ENCODE measurements around the gene LRRC23.
A peak's percentile ranks its signal among the peaks of the same experiment; 100 is the strongest.

Gene LRRC23

DNA sequence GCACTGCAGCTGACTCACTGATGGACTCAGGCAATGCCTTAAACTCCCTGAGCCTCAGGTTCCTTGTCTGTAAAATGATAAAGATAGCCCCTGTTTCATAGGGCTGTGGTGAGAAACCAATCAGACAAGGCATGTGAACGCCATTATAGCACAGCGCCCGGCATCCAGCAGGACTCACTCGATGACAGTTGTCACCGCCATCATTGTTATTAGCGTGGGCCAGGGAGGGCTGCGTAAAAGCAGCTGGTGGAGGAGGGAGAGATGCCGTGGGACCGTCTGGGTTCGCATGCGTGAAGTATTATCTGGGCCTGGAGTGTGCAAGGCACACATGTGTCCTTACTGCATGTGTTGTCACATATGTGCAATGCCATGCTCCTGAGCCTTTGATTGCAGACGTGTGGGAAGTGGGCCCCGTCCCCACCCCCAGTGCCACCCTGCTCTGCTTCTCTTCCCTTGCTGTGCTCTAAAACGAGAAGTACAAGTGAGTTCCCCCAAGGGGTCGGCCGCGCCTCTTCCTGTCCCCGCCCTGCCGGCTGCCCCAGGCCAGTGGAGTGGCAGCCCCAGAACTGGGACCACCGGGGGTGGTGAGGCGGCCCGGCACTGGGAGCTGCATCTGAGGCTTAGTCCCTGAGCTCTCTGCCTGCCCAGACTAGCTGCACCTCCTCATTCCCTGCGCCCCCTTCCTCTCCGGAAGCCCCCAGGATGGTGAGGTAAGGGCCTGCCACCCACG, 46.4 kb downstream of the LRRC23 start, which contains the start of gene PTPN6:
Gene PTPN6 (plus strand): TSS at position 546 of the 730 bp plus-strand sequence. CDS start 157 bp downstream, at position 703.
- Mint-ChIP-seq H3K9me3 (no peaks in the 10 kb centered on the region), H3K27ac (peak within 1 kb of the TSS; percentile 90 to 94), H3K27me3 (no peaks in the 10 kb centered on the region), H3K4me3 (peak within 1 kb of the TSS; percentile 93 to 95), H3K4me1 (peaks cover 72% of the 10 kb centered on the region)
- DNase-seq (peak; percentile 68 to 77), ATAC-seq (peak; percentile 48)

DNA sequence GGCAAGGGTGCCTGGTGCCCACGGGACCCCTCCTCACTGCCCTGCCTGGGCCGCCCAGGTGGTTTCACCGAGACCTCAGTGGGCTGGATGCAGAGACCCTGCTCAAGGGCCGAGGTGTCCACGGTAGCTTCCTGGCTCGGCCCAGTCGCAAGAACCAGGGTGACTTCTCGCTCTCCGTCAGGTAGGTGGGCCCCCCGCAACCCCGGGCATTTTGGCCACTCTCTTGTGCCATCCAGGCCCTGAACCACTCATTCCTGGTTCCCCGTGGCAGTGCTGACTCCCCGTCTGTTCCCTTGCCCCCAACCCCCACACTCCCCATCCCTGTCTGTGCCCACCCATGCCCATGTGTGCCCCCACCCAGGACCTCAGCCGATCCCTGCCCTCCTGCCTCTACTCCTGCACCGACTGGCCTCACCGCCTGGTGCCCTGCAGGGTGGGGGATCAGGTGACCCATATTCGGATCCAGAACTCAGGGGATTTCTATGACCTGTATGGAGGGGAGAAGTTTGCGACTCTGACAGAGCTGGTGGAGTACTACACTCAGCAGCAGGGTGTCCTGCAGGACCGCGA, 47.0 kb downstream of the LRRC23 start:
- Mint-ChIP-seq H3K27ac (peak overlapping the region; percentile 90 to 94), H3K27me3 (no peaks in the 10 kb centered on the region), H3K4me3 (peak overlapping the region; percentile 93 to 95), H3K4me1 (peaks cover 72% of the 10 kb centered on the region), H3K9me3 (no peaks in the 10 kb centered on the region)
- peak in 1 of 2 donors; percentile 46 for DNase-seq
- peak; percentile 29 for ATAC-seq

DNA sequence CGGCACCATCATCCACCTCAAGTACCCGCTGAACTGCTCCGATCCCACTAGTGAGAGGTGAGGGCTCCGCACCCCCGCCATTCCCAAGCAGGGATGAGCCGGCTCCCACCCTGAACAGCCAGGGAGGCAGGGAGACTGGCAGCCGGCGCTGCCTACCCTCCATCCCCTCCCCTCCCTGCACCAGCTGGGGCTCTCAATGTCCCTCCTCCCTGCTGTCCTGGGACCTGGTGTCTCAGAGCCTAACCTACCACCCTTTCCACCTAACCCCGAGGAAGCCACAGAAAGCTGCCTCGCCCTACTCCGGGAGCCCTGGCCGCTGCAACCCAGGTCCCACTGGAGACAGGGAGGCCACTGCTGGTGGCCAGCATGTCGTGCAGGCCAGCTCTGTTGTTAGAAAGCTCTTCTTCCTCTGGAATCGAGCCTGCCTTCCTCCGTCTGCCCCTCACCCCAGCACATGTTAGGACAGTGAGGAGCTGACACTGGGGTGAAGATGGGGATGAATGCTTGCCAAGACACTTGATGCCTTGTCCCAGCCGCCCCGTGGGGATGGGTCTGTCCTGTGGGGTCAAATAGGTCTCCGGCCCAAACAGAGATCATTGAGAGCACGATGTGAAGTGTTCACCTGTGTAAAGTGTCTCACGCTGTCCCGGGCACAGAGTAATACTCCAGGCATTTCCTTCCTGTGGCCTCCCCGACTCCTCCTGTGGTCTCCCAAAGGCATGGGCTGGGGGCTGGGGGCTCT, 47.7 kb downstream of the LRRC23 start:
- Mint-ChIP-seq H3K27me3 (no peaks in the 10 kb centered on the region), H3K27ac (peak overlapping the region; percentile 90 to 94), H3K9me3 (no peaks in the 10 kb centered on the region), H3K4me1 (peaks cover 72% of the 10 kb centered on the region), H3K4me3 (peak overlapping the region; percentile 93 to 95)
- ATAC-seq, result no peak
- DNase-seq, result peak in 1 of 2 donors; percentile 40

DNA sequence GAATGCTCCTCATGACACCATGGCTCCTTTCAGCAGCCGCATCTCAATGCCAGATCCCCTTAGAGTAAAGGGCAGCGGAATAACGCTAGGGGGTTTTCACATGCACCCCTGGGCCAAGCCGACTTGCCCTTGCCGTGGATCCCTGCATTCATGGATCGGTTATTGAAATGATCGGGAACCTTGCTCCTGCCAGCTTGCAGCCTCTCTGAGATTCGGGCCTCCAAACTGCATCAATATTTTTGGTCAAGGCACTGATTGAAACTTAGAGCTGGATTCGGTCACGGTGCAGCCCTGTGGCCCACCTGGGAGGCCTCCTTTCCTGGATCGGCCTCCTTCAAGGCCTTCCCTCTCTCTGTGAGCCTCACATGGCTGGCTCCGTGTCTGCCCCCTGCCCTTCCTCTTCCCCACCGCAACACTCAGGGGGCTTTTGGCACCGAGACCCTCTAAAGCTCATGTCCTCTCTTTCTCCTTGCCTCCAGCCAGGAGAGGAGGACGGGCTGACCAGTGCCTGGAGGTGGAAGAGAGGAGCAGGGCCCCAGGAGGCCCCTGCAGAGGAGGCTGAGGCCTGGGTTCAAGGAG, 48.3 kb downstream of the LRRC23 start:
- no peaks in the 10 kb centered on the region for H3K27me3 Mint-ChIP-seq
- peaks cover 72% of the 10 kb centered on the region for H3K4me1 Mint-ChIP-seq
- peak overlapping the region; percentile 93 to 95 for H3K4me3 Mint-ChIP-seq
- peak in 1 of 2 donors; percentile 59 for DNase-seq
- peak overlapping the region; percentile 90 to 94 for H3K27ac Mint-ChIP-seq
- peak; percentile 2 for ATAC-seq
- no peaks in the 10 kb centered on the region for H3K9me3 Mint-ChIP-seq

DNA sequence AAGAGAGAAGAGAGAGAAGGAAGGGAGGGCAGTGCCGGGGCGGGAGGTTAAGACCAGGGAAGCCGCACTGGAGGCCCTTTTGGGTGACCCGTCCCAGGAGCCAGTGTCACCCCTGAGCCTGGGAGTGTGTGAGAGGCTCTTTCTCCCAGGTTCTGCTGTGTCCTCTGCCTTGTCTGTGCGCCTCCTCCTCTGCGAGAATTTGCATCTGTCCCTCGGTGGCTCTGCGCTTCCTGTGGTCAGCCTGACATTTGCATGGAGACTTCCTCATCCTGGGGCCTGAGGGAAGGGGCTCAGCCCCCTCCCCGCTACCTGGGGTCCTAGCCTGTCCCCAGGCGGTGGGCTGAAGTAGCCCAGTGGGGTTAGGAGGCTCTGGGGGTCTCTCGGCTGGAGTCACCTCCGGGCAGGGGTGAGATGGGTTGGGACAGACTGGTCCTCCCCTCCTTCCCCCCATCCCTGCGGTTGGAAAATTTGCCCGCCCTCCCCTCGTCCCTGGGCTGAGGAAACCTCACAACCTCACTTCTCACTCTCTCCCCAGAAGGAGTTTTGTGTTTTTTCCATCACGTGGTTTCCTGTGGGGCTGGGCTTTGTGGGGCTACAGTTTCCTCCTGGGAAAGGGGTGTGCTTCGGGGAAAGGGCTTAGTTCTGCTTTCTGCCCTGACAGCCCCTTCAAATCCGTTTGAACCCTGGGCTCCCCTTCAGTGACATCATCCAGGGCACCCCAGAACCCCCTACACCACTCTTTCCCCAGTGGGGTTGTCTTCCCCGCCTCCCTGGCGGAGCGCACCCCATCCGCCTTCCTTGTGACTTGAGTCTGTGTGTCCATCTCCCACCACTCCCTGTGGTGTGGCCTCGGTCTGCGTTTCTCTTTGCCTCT, 49.1 kb downstream of the LRRC23 start:
- H3K27ac Mint-ChIP-seq, result peak overlapping the region; percentile 94 to 97
- ATAC-seq, result peak; percentile 52
- no peaks in the 10 kb centered on the region for H3K27me3 Mint-ChIP-seq
- no peaks in the 10 kb centered on the region for H3K9me3 Mint-ChIP-seq
- peak; percentile 69 to 86 for DNase-seq
- H3K4me1 Mint-ChIP-seq, result peaks cover 72% of the 10 kb centered on the region
- peak overlapping the region; percentile 93 to 95 for H3K4me3 Mint-ChIP-seq

DNA sequence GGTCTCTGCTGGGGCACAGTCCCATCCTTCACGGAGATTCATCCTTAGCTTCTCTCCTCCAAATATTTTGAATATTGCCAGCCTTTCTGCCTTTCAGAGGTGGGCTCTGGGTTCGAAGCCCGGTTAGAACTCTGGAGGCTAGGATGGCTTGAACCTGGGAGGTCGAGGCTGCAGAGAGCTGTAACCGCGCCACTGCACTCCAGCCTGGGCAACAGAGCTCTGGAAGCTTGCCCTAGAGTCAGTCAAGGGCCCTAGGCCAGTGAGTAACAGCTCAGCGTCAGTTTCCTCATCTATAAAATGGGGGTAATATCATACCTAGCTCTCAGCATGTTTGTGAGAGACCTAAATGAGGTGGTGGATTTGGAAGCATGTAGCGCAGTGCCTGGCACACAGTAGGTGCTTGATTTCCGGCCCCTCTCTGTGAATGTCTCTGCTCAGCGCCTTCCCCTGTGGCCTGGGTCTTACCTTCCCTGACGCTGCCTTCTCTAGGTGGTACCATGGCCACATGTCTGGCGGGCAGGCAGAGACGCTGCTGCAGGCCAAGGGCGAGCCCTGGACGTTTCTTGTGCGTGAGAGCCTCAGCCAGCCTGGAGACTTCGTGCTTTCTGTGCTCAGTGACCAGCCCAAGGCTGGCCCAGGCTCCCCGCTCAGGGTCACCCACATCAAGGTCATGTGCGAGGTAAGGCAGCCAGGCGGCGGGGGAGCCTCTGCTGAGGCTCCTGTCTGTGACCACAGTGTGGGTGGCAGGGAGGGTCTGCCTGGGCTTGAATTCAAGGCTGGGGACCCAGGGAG, 49.9 kb downstream of the LRRC23 start:
- Mint-ChIP-seq H3K27me3 (no peaks in the 10 kb centered on the region), H3K4me1 (peaks cover 72% of the 10 kb centered on the region), H3K9me3 (no peaks in the 10 kb centered on the region), H3K27ac (peak overlapping the region; percentile 94 to 97), H3K4me3 (peak overlapping the region; percentile 93 to 95)
- DNase-seq (peak; percentile 33 to 39), ATAC-seq (no peak)

DNA sequence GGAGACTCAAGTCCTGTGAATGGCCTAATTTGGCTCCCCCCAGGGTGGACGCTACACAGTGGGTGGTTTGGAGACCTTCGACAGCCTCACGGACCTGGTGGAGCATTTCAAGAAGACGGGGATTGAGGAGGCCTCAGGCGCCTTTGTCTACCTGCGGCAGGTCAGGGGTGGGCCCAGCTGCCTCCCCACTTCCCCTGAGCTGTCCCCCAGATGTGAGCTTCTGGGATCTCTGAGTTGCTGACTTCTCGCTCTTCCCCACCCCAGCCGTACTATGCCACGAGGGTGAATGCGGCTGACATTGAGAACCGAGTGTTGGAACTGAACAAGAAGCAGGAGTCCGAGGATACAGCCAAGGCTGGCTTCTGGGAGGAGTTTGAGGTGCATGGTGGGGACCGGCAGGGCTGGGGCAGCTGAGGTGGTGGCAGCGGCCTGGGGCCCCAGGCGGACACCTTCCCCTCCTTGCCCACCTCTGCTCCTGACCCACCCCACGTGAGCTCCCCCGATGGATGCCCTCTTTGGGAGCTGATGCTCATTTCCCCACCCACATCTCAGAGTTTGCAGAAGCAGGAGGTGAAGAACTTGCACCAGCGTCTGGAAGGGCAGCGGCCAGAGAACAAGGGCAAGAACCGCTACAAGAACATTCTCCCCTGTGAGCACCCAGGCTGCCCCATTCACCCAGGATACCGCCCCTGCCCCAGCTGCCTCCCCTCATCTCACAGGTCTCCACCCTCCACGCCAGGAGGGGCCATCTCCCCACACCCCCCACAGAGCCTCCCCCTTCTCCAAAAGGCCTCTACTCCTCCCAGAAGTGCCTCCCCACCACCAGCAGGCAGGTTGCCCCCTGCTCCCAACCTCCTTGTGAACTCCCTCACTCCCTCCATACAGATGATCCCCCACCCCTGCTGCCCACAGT, 50.7 kb downstream of the LRRC23 start:
- peak overlapping the region; percentile 94 to 97 for H3K27ac Mint-ChIP-seq
- peaks cover 72% of the 10 kb centered on the region for H3K4me1 Mint-ChIP-seq
- H3K4me3 Mint-ChIP-seq, result peak overlapping the region; percentile 93 to 95
- H3K9me3 Mint-ChIP-seq, result no peaks in the 10 kb centered on the region
- ATAC-seq (no peak), DNase-seq (peak; percentile 17 to 33)
- H3K27me3 Mint-ChIP-seq, result no peaks in the 10 kb centered on the region

DNA sequence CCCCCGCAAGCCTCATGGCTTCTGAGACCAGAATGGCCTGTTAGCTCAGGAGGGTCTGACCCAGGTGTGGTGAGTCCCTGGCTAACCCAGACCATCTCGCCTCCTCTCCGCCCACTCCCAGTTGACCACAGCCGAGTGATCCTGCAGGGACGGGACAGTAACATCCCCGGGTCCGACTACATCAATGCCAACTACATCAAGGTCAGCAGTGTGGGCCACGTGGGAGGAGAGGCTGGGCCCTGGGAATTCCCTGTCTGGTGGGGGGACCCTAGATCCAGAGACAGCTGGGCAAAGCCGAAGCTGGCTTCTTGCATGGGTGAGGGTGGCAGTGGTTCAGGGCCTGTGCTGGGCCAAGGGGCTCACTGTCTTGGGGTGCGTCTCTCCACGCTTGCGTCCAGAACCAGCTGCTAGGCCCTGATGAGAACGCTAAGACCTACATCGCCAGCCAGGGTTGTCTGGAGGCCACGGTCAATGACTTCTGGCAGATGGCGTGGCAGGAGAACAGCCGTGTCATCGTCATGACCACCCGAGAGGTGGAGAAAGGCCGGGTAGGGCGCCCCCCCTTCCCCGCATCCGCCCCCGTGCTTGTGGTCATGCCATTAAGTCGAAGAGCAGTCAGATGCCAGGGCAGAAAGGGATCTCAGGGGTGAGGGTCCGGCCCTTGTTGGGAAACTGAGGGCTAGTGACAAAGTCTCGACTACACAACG, 51.6 kb downstream of the LRRC23 start:
- H3K27me3 Mint-ChIP-seq, result no peaks in the 10 kb centered on the region
- DNase-seq, result peak; percentile 12 to 38
- H3K9me3 Mint-ChIP-seq, result no peaks in the 10 kb centered on the region
- peak overlapping the region; percentile 93 to 95 for H3K4me3 Mint-ChIP-seq
- ATAC-seq, result no peak
- peak overlapping the region; percentile 91 to 92 for H3K27ac Mint-ChIP-seq
- H3K4me1 Mint-ChIP-seq, result peaks cover 75% of the 10 kb centered on the region

DNA sequence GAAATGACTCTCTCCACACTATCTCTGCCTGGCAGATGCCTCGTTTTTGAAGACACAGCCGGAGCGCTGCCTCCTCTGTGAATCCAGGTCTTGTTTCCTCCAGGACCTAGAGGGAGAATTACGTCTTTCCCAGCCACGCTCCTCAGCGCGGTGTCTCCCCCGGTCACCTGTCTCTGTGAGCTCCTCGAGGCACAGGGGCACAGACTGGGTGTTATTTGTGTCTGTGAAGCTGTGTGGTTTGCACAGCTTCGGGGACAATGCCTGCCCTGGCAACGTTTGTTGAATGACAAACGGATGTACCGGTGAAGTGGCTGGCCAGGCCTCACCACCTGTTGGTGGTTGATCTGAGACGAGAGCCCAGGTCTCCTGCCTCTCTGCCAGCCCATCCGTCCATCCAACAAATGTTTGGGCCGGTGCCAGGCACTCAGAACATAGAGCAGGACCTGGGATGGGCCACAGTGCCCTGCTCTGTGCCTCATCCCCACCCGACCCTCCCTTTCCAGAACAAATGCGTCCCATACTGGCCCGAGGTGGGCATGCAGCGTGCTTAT, 52.6 kb downstream of the LRRC23 start:
- Mint-ChIP-seq H3K27ac (peak overlapping the region; percentile 1 to 92), H3K9me3 (no peaks in the 10 kb centered on the region), H3K4me1 (peaks cover 85% of the 10 kb centered on the region), H3K4me3 (peak overlapping the region; percentile 93 to 95), H3K27me3 (no peaks in the 10 kb centered on the region)
- ATAC-seq (no peak), DNase-seq (peak; percentile 30 to 49)

DNA sequence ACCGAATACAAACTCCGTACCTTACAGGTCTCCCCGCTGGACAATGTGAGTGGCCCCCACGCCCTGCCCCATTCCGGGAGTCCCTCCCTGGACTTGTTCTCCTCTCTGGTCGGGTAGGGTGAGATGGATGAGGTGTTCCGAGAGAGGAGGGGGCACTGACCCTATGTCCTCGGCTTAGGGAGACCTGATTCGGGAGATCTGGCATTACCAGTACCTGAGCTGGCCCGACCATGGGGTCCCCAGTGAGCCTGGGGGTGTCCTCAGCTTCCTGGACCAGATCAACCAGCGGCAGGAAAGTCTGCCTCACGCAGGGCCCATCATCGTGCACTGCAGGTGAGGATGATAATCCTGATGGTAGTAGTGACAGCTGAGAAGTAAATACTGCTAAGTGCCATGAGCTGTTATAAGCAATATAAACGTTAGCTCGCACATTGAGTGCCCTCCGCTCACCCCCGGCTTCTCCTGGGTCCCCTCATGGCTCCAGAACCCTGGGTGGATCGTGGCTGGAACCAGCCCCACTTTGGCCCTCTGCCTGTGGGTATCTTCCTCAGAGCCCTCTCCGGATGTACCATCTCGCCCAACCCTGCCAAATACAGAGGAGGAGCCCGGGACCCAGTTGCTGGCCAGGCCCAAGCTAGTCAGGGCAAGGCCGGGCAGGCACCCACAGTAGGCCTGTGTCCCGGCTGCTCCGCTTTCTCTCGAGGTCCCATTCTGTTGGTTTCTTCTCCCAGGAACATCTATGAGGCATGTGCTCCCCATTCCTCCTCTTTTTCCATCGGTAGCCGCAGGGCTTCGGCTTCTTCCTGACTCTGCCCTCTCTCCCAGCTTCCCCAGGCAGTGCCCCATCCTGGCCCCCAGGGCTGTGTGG, 53.4 kb downstream of the LRRC23 start:
- H3K27ac Mint-ChIP-seq, result peak overlapping the region; percentile 94 to 98
- no peaks in the 10 kb centered on the region for H3K9me3 Mint-ChIP-seq
- no peaks in the 10 kb centered on the region for H3K27me3 Mint-ChIP-seq
- peaks cover 93% of the 10 kb centered on the region for H3K4me1 Mint-ChIP-seq
- ATAC-seq (no peak), DNase-seq (peak in 1 of 2 donors; percentile 33)
- peak overlapping the region; percentile 93 to 95 for H3K4me3 Mint-ChIP-seq

DNA sequence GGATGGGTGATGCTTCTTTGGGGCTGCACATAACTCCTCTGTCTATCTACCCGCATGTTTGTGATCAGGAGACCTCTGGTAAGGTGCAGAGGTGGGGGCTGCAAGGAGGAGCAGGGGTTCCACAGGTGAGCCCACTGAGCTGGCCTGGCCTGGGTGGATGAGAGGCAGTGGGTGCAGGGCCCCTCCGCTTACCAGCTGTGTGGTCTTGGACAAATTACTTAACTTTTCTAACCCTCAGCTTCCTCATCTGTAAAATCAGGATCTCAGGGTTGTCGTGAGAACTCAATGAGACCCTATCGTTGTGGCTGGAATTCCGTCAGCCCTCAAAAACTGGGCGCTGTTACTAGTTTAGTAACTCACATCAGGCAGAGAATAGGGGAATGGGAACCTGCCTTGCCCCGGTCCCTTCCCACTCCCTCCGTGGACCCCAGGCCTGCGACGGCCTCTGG, 54.0 kb downstream of the LRRC23 start:
- peaks cover 97% of the 10 kb centered on the region for H3K4me1 Mint-ChIP-seq
- H3K27ac Mint-ChIP-seq, result peak overlapping the region; percentile 94 to 98
- ATAC-seq, result no peak
- H3K9me3 Mint-ChIP-seq, result no peaks in the 10 kb centered on the region
- peak; percentile 31 to 34 for DNase-seq
- H3K4me3 Mint-ChIP-seq, result peak overlapping the region; percentile 93 to 95
- H3K27me3 Mint-ChIP-seq, result no peaks in the 10 kb centered on the region

Measured in stimulated activated naive CD8-positive, alpha-beta T cell treated with anti-CD3 and anti-CD28 coated beads, Interleukin-15, amount 100 ng/mL, for 72 hours (primary cell).